PC-9 (cell line): ENCODE data around the gene MAST4.

Source experiments
- EZH2 ChIP-seq: fragments of 200-600 bp; sonication (generic); IDR thresholded peaks from 2 replicates; pipeline ENCODE4 v1.8.0; 2017; ENCODE audit warnings: antibody characterized with exemption, low read depth
- TF ChIP-seq, protein P1 (sequence below): fragments of 200-600 bp; sonication (generic); conservative IDR thresholded peaks from 2 replicates; pipeline ENCODE4 v1.6.1; 2017; ENCODE audit warnings: mixed run types, antibody characterized with exemption, mild to moderate bottlenecking, moderate library complexity

DNA sequence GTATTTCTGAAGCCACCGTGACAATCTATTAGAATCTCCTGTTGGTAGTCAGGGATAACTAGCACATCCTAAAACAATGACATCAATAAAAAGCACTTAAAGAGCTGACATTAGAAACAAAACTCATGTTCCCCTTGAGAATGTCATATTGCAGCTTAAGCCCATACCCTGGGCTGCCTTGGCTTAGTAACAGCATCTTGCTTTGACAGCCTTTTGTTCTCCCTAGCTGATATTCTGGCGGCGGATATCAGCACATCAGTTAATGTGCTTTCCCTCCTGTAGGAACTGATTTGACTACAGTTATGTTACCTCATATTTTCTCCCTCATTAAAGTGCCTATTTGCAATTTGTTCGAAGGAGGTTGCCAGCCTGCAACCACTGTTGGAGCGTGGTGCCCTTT lies 386.3 kb downstream of the MAST4 start:
- TF ChIP-seq, protein P1, sequence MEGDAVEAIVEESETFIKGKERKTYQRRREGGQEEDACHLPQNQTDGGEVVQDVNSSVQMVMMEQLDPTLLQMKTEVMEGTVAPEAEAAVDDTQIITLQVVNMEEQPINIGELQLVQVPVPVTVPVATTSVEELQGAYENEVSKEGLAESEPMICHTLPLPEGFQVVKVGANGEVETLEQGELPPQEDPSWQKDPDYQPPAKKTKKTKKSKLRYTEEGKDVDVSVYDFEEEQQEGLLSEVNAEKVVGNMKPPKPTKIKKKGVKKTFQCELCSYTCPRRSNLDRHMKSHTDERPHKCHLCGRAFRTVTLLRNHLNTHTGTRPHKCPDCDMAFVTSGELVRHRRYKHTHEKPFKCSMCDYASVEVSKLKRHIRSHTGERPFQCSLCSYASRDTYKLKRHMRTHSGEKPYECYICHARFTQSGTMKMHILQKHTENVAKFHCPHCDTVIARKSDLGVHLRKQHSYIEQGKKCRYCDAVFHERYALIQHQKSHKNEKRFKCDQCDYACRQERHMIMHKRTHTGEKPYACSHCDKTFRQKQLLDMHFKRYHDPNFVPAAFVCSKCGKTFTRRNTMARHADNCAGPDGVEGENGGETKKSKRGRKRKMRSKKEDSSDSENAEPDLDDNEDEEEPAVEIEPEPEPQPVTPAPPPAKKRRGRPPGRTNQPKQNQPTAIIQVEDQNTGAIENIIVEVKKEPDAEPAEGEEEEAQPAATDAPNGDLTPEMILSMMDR, result no peak
- TF ChIP-seq EZH2, result no peak
